HG02938 (cell line): ENCODE results near the gene DHRSX.
"Not testable (repeated sequence)": the region's sequence is repeated elsewhere in the genome, so short reads cannot be mapped to it uniquely, and the experiment has no call there.

Experiments
- ATAC-seq: cut with Tn5 transposase; IDR thresholded peaks from one replicate; pipeline ENCODE4 v1.9.1; 2021; ENCODE audit warnings: mild to moderate bottlenecking, moderate library complexity; ENCODE audit not compliant: unreplicated experiment

The DHRSX gene

DNA sequence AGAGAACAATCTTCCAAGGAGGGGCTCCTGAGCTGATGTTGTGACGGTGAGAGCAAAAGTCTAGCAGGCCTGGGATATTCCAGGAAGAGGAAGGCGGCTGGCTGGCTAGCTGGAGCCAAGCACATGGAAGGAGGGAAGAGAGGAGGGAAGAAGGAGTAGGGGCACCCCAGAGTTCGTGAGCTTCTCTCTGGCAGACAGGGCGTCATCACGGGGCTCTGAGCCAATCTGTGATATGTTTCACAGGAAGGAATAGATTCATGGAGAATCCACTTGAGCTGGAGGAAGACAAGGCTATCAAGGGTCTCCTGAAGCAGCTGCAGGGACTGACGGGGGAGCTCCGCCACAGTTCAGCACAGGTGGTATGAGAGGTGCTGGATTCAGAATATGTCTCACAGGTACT, 73.6 kb downstream of the DHRSX start:
- no peak for ATAC-seq

DNA sequence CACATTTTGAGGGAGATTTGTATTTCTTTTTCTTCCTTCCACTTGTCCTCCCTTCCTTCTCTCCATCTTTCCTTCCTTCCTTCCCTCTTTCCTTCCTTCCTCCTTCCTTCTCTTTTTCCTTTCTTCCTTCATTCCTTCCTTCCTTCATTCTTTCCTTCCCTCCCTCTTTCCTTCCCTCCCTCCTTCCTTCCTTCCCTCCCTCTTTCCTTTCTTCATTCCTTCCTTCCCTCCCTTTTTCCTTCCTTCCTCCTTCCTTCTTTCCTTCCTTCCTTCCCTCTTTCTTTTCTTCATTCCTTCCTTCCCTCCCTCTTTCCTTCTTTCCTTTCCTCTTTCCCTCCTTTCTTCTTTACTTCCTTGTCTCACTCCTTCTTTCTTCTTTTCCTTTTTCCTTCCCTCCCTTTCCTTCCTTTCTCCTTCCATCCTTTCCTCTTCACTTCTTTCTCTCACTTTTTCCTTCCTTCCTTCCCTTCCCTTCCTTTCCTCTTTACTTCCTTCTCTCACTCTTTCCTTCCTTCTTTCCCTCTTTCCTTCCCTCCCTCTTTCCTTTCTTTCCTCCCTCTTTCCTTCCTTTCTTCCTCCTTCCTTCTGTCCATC, 74.4 kb downstream of the DHRSX start:
- no peak for ATAC-seq

DNA sequence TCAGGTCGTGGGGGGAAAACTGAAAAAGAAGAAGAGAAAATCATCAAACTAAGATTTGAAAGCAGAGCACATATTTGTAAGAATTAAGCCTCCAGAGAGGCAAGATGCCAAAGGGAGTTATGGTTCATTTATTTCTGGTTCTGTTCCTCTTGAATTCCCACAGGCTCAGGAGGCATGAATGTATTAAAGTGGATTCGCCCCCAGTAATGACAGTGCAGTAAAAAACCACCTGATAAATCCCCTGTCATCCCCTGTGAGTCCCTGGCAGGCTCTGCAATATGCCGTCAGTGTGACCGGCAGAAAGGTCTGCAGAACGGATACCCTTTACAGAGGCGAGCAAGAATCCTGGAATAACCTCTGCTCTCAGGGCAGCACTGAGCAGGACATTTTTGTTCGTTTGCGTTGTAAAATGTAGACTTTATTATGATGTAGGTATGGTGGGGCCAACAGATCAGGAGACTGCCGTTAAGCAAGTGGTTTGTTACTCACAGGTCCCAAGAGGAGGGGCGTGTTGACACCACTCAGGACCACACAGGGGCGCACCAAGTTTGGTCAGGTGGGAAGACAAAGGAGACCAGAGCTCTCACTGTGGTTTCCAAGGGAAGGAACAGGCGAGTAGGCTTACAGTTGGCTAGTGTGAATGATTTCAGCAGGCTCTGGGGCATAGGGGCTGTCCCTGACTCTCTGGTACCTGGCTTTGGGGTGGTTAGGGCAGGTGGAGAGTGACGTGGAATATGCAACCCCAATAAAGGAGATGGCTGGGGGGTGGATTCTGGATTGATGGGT, 75.3 kb downstream of the DHRSX start:
- ATAC-seq, result no peak

DNA sequence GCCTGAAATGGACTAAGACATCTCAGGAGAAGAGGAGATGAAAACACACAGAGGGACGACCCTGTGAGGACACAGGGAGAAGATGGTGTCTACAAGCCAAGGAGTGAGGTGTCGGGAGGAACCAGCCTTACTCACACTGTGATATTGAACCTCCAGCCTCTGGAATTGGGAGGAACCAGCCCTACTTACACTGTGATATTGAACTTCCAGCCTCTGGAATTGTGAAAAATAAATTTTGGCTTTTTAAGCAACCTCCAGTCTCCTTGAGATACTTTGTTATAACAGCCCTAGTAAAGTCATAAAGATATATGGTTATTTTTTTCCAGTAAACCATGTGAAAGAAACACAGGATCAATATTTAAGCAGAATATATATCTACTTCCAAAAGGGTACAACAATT, 76.5 kb downstream of the DHRSX start:
- ATAC-seq, result no peak

DNA sequence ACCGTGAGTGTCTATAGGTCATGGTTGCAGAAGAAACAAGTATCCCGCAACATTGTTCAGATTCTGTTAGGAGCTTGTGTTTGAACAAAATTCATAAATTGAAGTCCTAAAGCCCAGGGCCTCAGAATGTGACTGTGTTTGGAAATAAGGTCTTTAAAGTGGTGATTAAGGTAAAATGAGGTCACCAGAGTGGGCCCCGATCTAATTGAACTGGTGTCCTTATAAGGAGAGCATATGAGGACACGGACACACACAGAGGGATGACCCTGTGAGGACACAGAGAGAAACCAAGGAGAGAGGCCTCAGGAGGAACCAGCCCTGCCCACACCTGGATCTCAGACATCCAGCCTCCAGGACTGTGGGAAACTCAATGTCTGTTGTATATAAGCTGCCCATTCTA, 76.9 kb downstream of the DHRSX start:
- ATAC-seq, result no peak

DNA sequence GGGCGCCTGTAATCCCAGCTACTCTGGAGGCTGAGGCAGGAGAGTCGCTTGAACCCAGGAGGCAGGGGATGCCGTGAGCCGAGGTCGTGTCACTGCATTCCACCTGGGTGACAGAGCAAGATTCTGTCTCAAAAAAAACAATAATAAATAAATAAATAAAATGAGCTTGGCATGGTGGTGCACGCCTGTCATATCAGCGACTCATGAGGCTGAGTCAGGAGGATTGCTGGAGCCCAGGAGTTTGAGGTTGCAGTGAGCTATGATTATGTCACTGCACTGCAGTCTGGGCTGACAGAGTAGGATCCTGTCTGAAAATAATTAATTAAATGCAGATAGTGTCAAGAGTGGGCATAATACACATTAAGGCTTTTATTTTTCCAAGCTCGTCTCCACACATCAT, 77.5 kb downstream of the DHRSX start:
- no peak for ATAC-seq

DNA sequence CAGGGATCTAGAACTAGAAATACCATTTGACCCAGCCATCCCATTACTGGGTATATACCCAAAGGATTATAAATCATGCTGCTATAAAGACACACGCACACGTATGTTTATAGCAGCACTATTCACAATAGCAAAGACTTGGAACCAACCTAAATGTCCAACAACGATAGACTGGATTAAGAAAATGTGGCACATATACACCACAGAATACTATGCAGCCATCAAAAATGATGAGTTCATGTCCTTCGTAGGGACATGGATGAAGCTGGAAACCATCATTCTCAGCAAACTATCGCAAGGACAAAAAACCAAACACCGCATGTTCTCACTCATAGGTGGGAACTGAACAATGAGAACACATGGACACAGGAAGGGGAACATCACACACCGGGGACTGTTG, 81.4 kb downstream of the DHRSX start:
- ATAC-seq, result not testable (repeated sequence)

DNA sequence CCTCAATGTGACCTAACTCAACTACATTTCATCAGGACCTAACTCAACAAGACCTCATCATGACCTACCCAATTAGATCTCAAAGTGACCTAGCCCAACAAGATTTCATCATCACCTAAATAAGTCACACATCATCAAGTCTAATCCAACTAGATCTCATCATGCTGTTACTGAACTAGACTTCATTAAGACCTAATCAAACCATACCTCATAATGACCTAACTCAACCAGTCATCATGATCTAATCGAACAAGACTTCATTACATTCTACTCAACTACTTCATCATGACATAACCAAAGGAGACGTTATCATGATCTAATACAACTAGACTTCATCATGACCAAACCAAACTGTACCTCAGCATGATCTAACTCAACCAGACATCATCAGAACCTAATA, 82.8 kb downstream of the DHRSX start:
- ATAC-seq, result no peak

DNA sequence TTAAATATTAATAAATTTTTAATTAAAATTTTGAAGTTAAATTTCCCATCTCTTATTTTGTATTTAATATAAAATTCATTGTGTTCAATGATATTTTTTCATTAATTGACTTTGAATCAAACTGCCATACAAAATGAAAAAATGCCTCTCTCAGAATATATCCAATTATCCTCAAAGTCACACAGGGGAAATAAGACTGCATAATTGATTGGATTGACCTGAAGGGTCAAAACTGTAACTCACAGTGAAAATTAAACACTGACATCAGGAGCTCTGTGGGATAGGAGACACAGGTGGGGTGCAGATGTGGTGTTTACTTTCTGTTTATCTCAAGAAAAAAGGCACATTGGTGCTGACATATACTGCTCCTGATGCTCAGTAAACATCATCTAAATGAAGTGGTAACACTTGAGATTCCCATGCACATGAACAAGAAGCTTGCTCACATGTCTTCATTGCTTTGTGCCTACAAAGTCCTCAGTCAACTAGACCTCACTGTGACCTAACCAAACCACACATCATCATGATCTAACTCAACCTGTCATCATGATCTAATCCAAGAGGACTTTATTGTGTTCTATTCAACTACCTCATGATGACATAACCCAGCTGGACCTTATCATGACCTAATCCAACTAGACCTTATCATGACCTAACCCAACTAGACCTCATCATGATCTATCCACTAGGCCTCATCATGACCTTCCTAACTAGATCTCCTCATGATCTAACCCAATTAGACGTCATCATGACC, 83.7 kb downstream of the DHRSX start:
- ATAC-seq, result no peak

DNA sequence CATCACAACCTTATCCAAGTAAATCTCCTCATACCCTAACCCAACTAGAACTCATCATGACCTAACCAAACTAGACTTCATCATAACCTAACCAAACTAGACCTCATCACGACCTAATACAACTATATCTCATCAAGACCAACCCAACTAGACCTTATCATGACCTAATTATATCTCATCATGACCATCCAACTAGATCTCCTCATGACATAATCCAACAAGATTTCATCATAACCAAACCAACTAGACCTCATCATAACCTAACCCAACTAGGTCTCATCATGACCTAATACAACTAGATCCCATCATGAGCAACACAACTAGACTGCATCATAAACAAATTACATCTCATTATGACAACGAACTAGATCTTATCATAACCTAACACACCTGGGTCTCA, 86.4 kb downstream of the DHRSX start:
- ATAC-seq, result no peak

DNA sequence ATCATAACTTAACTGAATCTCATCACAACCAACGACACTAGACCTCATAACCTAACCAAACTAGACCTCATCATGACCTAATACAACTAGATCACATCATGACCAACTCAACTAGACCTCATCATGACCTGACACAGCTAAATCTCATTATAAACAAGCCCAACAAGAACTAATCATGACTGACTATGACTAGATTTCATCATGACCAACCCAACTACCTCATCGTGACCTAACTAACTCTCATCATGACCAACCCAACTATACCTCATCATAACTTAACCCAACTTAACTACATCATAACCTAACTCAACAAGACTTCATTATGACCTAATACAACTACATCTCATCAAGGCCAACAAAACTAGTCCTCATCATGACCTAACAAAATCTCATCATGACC, 86.8 kb downstream of the DHRSX start:
- ATAC-seq, result no peak

DNA sequence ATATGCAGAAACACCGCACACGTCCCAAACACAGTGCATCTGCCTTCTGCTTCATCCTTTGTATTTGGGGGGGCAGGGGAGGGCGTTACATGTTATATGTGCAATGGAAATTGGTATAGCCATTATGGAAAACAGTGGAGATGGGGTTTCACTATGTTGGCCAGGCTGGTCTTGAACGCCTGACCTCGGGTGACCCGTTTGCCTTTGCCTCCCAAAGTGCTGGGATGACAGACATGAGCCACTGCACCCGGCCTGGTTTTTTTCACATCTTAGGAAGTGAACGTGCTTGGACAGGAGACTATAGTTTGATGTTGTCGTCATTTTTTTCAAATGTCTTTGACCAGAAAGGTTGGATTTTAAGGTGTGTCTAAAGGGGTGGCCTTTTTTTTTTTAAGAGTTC, 88.6 kb downstream of the DHRSX start:
- ATAC-seq, result no peak

DNA sequence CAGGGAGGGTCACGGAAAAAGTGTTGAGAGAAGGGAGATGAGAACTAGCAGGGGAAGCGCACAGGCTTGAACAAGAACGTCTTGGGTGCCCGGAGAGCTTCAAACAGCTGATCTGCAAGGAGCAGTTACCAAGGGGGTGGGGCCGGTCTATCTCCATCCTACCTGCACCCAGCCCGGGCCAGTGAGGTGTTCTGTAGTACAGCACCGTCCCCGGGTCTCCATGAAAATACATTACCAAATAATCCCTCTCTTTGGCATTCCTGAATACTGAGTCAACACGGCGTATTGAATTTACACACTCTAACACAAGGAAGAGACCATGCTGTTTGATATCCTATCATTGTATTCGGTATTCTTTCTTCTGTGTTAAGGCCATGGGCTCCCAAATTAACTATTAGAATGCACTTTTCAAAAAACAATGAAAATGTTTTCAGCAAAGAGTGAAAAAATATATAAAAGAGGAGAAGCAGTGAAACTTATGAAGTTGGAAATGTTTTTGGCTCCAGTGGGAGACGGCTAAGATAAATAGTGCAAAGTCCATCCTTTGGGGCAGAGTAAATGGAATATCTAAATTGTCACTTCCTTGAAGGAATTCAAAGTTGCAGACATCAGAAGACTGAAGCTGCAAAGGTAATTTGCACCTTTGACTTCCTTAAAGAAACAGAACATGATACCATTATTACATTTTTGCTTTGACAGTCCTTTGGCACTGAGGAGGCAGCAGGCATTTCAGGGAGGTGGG, 90.3 kb downstream of the DHRSX start:
- no peak for ATAC-seq

DNA sequence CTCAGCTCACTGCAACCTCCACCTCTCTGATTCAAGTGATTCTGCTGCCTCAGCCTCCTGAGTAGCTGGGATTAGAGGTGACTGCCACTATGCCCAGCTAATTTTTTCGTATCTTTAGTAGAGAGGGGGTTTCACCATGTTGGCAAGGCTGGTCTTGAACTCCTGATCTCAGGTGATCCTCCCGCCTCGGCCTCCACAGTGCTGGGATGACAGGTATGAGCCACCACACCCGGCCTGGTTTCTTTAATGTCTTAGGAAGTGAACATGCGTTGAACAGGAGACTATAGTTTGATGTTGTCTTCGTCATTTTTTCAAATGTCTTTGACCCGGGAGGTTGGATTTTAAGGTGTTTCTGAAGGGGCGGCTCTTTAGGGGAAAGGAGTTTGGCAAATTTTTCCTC, 91.0 kb downstream of the DHRSX start:
- ATAC-seq, result no peak

DNA sequence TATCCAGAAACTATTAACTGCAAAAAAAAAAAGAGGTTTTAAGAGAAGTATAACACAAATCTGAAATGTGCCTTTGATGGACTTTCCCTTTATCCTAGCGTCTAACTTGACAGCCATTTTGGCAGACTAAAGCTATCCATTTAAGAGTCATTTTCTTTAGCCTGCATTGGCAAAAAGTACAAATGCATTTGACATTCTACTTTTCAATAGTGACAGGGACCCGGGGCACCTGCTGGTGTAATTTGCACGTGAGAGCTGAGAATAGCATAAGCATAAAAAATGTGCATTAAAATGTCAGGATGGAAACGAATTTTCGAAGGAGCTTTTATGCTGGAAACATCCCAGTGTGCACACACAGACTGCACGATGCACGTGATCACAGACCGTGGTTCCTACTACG, 91.9 kb downstream of the DHRSX start:
- no peak for ATAC-seq

DNA sequence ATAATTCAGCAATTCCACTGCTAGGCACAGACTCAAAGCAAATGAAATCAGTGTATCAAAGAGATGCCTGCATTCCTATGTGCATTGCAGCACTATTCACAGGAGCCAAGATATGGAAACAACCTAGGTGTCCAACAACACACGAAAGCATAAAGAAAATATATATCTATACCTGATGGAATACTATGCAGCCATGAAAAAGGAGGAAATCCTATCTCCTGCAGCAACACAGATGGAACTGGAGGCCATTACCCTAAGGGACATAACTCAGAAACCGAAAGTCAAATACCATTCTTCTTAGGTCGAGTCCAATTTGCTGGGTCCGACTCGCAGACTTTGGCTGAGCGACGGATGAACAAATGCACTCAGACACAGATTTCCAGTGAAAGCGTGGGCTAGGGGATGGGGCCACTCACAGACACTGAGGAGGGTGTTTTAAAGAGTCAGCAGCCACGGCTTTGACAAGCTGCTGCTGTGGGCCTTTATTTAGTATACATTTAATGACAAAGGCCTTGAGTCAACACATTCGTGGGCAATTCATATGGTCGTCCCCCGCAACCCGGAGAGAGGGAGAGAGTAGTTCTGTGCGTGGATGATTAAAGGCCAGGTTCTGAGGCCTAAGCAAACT, 93.8 kb downstream of the DHRSX start:
- no peak for ATAC-seq

DNA sequence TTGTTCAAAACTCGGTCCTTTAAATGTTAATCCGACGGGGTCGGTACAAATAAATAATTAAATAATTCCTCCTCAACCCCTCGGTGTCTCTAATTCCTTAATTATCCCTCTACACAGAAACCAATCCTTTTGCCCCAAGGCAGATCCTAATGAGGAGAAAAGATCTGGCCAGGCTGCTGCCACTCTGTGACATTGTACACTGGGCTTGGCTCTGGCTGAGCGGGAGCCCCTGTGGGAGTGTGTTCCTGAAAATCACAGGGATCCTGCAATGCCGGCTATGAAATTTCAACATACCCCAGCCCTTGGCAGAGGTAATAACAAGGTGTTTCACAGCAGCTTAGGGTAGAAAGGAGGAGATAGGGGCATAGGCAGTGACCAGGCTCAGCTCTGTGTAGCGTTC, 96.0 kb downstream of the DHRSX start:
- no peak for ATAC-seq

DNA sequence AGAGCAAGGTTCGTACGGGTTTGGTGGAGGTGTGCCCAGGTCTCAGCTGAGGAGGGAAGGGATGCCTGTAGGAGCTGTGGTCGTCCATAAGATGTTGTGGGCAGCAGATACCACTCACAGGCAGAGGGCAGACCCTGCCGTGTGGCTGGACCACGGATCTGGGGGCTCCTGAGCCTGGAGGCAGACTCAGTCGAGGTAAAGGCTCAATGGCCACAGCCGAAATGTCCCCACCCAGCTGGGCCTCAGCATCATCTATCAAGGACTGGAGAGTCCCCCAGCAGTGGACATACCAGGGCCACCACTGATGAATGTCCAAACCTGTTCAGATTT, 98.5 kb downstream of the DHRSX start:
- ATAC-seq, result no peak

DNA sequence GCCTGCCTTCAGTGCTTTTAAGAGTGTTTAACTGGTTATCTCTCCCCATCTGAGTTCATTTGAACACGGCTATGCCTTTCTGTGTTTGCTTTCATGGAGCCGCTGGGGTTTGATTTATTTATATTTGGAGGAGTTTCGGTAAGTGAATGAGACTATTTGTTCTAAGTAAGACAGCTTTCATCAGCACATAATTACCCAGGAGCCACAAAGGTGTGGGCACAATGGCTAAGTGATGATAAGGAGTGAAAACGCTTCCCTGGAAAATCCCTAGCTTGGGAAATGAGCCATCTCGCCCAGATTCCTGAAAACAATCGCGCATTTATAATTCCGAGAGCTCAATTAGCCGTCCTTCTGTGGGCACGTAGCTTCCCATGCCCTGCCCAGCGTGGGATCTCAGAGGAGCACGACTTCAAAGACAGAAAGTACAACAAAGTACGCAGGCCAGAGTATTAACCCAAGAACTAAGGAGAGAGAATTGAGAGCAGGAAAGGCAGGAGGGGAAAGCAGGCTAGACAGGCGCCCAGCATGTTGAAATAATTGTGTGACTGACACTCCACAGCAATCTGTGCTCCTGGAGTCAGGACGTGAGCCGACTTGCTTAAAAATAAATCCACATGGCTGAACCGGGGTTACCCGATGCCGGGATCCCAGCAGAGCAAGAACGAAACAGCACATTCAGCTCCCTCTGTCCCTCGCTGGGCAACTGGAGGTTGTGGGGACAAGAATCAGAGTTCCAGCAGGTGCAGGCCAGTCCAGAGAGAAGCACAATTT, 99.0 kb downstream of the DHRSX start:
- no peak for ATAC-seq

DNA sequence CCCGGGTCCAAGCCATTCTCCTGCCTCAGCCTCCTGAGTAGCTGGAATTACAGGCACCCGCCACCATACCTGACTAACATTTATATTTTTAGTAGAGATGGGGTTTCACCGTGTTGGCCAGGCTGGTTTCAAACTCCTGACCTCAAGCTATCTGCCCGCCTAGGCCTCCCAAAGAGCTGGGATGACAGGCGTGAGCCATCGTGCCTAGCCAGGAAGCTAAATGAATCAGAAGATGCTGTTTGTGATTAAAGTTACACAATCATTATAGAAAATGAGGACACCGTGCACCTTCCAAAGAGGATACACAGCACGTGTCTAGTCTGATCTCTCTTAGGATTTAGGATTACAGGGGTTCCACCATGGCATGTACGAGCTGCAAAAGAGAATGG, 99.6 kb downstream of the DHRSX start:
- no peak for ATAC-seq
